Stimulated activated CD8-positive, alpha-beta memory T cell treated with anti-CD3 and anti-CD28 coated beads, Interleukin-7, amount 100 ng/mL, for 4 hours (primary cell): ENCODE data around the gene MYO5B.

Experiments
- DNase-seq, 2 donors: peaks; one replicate each; pipeline ENCODE4 v3.0.0-alpha.2; 2020; ENCODE audit warnings: low read depth in 2 of 2

MYO5B gene

DNA sequence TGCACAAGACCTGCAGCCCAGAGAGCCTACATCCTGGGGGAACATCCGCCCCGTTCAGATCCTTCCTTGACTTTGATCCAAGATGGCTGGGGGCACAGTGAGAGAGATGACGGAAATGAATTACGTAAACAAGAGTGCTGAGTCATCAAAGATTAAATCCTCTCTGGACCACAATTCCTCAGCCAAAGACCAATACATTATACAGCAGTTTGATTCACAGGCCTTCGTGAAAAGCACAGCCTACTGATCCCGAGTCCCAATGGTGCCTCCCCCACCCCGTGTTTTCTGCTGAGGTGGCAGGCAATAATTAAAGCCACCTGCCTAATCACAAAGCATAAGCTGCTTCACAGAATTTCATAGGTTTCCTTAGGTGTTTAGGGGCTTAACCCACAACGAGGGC is 43.0 kb downstream of the MYO5B start:
- DNase-seq = no peak

- DNase-seq = no peak
Observed at GRCh38 chr18:50144540-50144939, 50.4 kb downstream of the MYO5B start.

GRCh38 chr18:50143886-50144285 is 51.1 kb downstream of the MYO5B start:
- no peak for DNase-seq

- DNase-seq = no peak
Observed at GRCh38 chr18:50143294-50143693, 51.7 kb downstream of the MYO5B start.

- DNase-seq = no peak
Observed at GRCh38 chr18:50142441-50143120, 52.4 kb downstream of the MYO5B start.

GRCh38 chr18:50138181-50139064 is 56.5 kb downstream of the MYO5B start:
- no peak for DNase-seq

DNA sequence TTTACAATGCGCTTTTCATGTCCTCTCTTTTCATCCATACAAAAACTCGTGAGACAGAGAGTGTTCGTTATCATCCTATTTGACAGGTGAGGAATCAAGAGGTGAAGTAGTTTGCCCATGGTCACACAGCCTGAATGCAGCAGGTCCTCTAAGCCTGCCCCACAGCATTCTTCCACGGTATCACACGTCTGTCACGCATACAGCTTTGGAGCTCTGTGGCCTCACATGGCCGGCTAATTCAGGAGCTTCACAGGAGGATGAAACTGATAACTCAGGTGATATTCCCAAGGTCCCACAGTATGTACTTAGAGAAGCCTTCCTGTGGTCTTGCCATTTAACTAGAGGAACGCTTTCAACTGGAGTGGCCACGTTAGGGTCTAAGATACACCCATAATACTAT is 59.0 kb downstream of the MYO5B start:
- DNase-seq = no peak

DNA sequence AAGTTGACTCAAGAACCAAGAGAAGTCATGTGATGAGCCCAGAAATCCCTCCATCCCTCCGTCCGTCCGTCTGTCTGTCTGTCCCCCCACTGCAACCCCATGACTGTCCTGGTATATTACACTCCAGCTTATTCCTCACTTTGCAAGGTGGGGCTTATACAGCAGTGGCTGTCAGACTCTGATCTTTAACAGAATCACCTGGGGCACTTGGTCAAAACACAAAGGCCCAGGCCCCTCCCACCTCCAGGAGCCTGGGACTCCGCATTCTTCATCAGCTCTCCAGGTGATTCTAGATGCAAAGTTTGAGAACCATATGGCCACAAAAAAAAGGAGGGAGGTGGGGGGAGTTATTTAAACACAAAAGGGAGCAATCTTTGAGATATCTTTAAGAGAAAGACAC is 61.4 kb downstream of the MYO5B start:
- no peak for DNase-seq

GRCh38 chr18:50131591-50131990 is 63.4 kb downstream of the MYO5B start:
- no peak for DNase-seq

- no peak for DNase-seq
Observed at GRCh38 chr18:50128506-50129271, 66.3 kb downstream of the MYO5B start.

DNA sequence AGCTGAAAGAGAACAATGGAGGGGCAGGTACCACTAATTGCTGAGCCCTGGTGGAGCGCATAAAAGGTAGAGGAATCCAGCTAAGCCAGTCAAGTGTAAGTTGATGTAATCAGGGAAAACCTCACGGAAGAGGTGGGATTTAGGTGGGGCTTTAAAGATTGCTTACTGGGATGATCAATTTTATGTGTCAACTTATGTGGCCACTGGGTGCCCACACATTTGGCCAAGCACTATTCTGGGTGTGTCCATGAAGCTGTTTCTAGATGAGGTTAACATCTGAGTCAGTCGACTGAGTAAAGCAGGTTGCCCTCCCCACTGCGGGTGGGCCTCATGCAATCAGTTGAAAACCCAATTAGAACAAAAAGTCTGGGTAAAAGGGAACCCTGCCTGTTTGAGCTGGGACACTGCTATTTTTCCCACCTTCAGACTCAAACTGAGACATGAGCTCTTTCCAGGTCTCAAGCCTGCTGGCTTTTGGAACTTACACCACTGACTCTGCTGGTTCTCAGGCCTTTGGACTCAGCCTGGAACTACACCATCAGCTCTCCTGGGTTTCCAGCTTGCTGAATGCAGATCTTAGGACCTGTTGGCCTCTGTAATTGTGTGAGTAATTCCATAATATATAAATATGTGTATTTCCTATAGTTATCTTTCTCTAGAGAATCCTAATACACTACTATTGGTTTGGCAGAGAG is 67.3 kb downstream of the MYO5B start:
- no peak for DNase-seq

DNA sequence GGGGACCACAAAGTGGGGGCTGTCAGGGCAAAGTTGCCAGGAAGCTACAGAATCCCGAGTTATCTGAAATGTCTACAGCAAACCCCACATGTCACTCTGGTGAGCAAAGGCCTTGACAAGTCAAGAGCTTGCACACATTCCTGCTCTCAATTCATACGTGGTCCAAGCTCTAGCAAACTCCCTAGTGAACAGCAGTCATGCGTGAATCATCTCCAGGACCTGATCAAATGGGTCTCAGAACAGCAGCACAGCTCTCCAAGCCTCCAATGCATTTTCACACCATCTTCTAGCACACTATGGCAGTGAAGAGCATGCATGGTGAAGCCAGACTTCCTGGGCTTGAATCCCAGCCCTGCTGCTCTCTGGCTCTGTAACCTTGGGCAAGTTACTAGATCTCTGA is 68.5 kb downstream of the MYO5B start:
- DNase-seq = no peak

DNA sequence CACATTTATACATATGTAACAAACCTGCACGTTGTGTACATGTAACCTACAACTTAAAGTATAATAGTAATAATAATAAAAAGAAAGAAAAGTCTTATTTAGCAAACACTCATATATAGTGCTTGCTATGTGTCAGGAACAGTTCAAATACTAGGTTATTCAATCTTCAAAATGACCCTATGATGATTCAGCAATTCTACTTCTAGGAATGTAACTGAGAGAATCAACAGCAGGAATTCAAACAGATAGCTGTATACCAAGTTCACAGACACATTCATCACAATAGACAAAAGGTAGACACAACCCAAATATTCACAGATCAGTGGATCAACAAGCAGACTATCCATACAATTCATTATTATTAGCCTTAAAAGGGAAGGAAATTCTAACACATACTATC is 69.5 kb downstream of the MYO5B start:
- no peak for DNase-seq

- no peak for DNase-seq
Observed at GRCh38 chr18:50119296-50119695, 75.7 kb downstream of the MYO5B start.

DNA sequence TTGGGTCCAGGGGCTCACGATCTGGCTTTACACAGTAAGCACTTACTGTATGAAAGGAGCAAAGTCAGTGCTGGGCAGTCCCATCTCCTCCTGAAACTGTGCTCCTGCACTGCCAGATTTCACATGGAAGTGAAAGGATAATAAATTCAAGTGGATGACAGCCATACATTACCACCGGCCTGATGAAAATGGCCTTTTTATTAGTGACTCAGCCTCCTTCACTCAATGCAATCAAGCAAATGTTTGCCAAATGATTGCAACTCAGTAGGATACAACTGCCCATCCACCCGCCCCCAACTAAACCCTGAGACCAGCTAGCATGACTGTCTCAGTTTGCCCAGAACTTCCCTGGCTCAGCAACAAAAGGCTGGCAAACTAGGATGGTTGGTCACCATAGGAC is 77.1 kb downstream of the MYO5B start:
- no peak for DNase-seq

DNA sequence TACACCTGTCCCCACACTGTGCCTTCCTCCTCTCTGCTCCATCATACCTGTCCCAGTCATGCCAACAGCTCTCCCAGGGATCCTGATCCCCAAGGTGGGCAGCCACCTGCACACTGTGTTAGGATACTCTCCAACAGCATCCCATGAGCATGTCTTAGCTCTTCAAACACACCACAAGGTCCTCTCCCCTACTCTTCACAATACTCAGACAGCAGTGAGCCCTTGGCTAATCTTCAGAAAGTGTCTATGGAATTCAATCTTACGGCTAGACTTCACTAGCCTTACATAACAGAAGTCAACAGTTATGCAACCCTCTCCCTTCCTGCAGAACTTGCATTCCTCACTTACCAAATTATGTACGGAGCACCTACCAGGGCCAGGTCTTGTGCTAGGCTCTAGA is 79.9 kb downstream of the MYO5B start:
- DNase-seq = no peak

- DNase-seq = no peak
Observed at GRCh38 chr18:50114448-50114847, 80.5 kb downstream of the MYO5B start.

DNA sequence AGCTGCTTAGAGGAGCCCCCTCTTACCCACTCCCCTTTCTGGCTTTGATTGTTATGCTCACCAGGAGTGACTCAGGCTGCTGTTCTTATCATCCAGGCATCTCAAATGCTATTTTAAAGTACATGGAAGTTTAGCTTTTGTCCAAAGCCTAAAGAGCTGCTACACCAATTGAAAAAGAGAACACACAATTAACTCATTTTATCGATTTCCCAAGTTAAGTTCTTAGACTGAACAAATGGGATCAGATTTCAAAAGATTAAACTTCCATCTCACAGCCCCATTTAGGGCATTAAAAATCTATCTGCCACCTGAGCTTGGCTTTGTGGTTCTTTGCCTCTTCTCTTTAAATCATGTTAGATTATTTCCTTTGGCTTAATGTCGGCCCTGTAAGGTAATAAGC is 81.2 kb downstream of the MYO5B start:
- DNase-seq = no peak

DNA sequence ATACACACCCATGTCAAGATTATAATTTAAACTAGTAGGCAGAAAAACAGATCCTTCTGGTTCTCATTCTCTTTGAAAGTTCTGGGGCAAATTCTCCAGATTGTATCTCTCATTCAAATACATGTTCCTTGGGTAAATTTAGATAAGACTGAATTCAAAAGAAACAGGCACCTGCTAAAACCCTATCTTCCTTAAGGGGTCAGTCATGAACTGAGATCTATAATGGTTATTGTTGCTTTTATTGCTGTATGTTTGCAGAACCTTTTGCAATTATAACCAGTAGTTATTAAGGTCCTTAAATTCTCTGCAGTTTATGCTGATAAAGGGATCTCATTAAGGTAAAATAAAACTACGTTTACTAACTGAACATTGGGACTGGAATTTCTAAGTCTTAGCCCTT is 83.5 kb downstream of the MYO5B start:
- no peak for DNase-seq

GRCh38 chr18:50107468-50107977 is 87.4 kb downstream of the MYO5B start:
- no peak for DNase-seq

- DNase-seq = no peak
Observed at GRCh38 chr18:50105027-50105426, 89.9 kb downstream of the MYO5B start.

DNA sequence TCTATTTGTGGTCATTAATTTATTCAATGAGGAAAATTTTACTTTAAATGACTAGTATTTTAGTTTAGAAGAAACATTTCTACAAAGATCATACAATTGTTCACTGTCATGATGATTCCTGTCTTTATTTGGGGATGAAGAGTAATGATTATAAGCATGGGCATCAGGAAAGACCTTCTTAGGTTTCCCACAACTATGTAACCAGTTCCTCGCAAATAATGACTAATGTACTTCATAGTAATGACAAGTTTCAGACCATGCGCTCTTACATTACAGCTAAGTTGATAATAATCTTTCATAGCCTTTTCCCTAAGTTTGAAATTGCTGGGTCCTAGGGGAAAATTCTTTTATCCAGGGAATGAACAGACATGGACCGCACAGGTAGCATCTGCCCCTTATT is 90.5 kb downstream of the MYO5B start:
- no peak for DNase-seq
